ENCODE results near the gene SDF2L1. TPM values are rescaled to one million over a fixed set of nuclear protein-coding genes. Genes with fewer than 3 reads are reported as not detected.
A peak's percentile ranks its signal among the peaks of the same experiment; 100 is the strongest.

Gene SDF2L1
- total and polyA plus RNA-seq, 2 of the 13 experiments (the other 11 are each of a cell fraction or from before 2014, with no cell fraction given), result 18.0 to 57.4 TPM

DNA sequence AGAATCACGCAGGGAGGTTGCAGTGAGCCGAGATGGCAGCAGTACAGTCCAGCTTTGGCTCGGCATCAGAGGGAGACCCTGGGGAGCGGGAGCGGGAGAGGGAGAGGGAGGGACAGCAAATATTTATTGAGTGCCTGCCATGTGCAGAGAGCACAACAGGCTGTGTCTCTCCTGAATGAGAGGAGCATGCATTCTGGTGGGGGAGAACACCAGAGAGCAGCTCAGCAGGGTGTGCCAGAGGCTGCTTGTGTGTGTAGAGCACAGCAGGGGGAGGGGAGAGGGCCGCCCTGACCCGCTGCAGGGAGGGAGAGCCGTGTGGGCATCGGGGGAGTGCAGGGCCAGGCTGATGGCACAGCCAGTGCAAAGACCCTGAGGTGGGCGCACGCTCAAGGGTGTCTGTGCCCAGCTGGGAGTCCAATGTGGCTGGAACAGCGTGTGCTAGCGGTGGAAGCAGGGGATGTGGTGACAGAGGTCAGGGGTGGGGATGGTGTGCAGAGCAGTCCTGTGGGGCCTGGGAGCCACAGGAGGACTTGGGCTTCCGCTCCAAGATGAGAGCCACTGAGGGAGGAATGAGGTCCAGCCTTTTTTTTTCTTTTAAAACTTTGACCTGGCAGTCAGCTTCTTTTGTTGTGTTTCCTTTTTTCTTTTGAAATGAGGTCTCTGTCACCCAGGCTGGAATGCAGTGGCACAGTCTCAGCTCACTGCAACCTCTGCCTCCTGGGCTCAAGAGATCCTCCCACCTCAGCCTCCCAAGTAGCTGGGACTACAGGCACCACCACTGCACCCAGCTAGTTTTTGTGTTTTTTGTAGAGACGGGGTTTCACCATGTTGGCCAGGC is 35.7 kb downstream of the SDF2L1 start (continued):
- TF ChIP-seq CENPX (CRISPR knock-in tag; IDR thresholded peaks at IDR 0.05) (no peak), AGO2 (optimal IDR thresholded peaks at IDR 0.05; ENCODE audit: low read depth, low read length) (peak; percentile 59), FOXO1 (CRISPR knock-in tag; IDR thresholded peaks at IDR 0.05) (peak; percentile 75), MED8 (CRISPR knock-in tag; IDR thresholded peaks at IDR 0.05; ENCODE audit: insufficient replicate concordance) (no peak), POLR2AphosphoS2 (IDR thresholded peaks at IDR 0.05; ENCODE audit: low read depth, low read length) (no peak), HOXA7 (CRISPR knock-in tag; IDR thresholded peaks at IDR 0.05) (no peak), POLR2AphosphoS5 (IDR thresholded peaks at IDR 0.05; ENCODE audit: low read depth, low read length) (no peak), ZNF816 (CRISPR knock-in tag; IDR thresholded peaks at IDR 0.05; ENCODE audit: borderline replicate concordance) (no peak), CEBPG (CRISPR knock-in tag; IDR thresholded peaks at IDR 0.05) (no peak), RXRA (CRISPR knock-in tag; IDR thresholded peaks at IDR 0.05) (peak; percentile 55), PLRG1 (conservative IDR thresholded peaks at IDR 0.05) (no peak)
- TF ChIP-seq, protein P1, sequence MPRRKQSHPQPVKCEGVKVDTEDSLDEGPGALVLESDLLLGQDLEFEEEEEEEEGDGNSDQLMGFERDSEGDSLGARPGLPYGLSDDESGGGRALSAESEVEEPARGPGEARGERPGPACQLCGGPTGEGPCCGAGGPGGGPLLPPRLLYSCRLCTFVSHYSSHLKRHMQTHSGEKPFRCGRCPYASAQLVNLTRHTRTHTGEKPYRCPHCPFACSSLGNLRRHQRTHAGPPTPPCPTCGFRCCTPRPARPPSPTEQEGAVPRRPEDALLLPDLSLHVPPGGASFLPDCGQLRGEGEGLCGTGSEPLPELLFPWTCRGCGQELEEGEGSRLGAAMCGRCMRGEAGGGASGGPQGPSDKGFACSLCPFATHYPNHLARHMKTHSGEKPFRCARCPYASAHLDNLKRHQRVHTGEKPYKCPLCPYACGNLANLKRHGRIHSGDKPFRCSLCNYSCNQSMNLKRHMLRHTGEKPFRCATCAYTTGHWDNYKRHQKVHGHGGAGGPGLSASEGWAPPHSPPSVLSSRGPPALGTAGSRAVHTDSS (CRISPR knock-in tag; conservative IDR thresholded peaks at IDR 0.05), result no peak
- TF ChIP-seq, protein P2, sequence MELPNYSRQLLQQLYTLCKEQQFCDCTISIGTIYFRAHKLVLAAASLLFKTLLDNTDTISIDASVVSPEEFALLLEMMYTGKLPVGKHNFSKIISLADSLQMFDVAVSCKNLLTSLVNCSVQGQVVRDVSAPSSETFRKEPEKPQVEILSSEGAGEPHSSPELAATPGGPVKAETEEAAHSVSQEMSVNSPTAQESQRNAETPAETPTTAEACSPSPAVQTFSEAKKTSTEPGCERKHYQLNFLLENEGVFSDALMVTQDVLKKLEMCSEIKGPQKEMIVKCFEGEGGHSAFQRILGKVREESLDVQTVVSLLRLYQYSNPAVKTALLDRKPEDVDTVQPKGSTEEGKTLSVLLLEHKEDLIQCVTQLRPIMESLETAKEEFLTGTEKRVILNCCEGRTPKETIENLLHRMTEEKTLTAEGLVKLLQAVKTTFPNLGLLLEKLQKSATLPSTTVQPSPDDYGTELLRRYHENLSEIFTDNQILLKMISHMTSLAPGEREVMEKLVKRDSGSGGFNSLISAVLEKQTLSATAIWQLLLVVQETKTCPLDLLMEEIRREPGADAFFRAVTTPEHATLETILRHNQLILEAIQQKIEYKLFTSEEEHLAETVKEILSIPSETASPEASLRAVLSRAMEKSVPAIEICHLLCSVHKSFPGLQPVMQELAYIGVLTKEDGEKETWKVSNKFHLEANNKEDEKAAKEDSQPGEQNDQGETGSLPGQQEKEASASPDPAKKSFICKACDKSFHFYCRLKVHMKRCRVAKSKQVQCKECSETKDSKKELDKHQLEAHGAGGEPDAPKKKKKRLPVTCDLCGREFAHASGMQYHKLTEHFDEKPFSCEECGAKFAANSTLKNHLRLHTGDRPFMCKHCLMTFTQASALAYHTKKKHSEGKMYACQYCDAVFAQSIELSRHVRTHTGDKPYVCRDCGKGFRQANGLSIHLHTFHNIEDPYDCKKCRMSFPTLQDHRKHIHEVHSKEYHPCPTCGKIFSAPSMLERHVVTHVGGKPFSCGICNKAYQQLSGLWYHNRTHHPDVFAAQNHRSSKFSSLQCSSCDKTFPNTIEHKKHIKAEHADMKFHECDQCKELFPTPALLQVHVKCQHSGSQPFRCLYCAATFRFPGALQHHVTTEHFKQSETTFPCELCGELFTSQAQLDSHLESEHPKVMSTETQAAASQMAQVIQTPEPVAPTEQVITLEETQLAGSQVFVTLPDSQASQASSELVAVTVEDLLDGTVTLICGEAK (IDR thresholded peaks at IDR 0.05), result no peak
- TF ChIP-seq, protein P2 (CRISPR knock-in tag; IDR thresholded peaks at IDR 0.05), result no peak
- TF ChIP-seq, protein P3, sequence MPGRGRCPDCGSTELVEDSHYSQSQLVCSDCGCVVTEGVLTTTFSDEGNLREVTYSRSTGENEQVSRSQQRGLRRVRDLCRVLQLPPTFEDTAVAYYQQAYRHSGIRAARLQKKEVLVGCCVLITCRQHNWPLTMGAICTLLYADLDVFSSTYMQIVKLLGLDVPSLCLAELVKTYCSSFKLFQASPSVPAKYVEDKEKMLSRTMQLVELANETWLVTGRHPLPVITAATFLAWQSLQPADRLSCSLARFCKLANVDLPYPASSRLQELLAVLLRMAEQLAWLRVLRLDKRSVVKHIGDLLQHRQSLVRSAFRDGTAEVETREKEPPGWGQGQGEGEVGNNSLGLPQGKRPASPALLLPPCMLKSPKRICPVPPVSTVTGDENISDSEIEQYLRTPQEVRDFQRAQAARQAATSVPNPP (CRISPR knock-in tag; IDR thresholded peaks at IDR 0.05), result no peak
- TF ChIP-seq, protein P4, sequence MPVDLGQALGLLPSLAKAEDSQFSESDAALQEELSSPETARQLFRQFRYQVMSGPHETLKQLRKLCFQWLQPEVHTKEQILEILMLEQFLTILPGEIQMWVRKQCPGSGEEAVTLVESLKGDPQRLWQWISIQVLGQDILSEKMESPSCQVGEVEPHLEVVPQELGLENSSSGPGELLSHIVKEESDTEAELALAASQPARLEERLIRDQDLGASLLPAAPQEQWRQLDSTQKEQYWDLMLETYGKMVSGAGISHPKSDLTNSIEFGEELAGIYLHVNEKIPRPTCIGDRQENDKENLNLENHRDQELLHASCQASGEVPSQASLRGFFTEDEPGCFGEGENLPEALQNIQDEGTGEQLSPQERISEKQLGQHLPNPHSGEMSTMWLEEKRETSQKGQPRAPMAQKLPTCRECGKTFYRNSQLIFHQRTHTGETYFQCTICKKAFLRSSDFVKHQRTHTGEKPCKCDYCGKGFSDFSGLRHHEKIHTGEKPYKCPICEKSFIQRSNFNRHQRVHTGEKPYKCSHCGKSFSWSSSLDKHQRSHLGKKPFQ (CRISPR knock-in tag; IDR thresholded peaks at IDR 0.05; ENCODE audit: insufficient replicate concordance), result no peak
